HG03565 (cell line): ENCODE results near the gene BMP7.

ENCODE experiments used
- ATAC-seq: cut with Tn5 transposase; IDR thresholded peaks from one replicate; pipeline ENCODE4 v1.9.1; 2021; ENCODE audit warnings: mild to moderate bottlenecking, moderate library complexity; ENCODE audit not compliant: unreplicated experiment

Gene BMP7

DNA sequence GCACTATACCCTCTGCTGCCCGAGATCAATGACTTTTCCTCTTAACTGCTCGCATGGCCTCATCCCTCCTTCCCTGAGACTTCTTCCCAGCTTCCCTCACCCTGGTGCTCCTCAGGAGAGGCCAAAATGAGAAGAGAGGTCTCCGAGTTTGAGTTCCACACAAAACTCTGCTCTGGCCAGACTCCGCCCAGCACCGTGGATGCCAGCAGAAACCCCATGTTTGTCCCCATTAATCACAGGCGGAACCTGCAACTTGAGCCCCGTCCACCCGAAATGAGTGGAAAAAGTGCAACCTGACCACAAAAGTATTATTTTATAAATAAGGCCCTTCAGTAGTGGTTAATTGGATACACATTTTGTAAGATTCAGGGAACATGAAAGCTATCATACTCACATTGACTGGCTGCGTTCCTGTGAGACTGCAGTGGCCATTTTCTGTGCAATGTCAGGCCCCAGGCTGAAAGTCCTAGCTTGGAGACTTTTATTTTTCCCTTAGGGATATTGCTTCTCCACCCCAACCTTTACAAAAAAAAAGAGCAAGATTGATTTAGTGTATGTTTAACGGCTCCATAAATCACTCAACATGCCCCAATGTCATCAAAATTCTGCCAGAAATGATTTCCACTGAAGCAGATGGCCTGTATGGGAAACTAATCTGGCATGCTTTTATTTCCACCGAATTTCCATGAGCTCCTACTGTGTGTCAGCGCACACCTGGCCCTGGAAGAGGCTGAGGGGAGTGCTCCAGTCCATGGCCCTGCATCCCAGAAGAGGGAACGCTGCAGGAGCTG lies 134.6 kb downstream of the BMP7 start:
- ATAC-seq, result no peak

DNA sequence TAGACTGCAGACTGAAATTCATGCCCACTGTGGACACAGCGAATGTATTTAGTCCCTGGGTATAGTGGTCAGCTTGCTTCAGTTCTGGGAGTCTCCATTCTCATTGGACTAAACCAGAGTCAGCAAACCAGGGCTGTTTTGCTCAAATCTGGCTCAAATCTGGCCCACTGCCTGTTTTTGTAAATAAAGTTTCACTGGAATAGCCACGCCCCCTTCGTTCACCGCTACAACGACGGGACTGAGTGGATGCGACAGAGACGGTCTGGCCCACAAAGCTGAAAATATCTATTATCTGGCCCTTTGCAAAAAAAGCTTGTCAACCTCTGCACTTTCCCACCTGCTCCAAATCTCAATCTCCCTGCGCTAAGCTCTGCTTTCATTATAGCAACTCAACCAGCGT lies 135.4 kb downstream of the BMP7 start:
- ATAC-seq, result no peak

- no peak for ATAC-seq
Measured at GRCh38 chr20:57130160-57130772, 136.2 kb downstream of the BMP7 start.

DNA sequence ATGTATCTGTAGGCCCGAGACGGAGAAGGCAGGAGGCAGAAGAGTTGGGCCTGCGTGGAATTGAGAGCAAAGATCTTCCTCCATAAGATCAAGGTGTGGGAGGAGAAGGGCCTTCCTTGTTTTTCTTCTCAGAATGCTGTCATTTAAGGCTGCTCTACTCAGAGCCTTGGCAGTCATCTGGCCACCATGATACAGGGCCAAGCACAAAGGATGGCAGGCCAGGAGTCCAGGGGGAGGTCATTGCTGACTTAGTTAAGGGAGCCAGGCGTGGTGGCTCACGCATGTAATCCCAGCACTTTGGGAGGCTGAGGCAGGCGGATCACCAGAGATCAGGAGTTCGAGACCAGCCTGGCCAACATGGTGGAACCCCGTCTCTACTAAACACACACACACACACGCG lies 137.1 kb downstream of the BMP7 start:
- no peak for ATAC-seq

DNA sequence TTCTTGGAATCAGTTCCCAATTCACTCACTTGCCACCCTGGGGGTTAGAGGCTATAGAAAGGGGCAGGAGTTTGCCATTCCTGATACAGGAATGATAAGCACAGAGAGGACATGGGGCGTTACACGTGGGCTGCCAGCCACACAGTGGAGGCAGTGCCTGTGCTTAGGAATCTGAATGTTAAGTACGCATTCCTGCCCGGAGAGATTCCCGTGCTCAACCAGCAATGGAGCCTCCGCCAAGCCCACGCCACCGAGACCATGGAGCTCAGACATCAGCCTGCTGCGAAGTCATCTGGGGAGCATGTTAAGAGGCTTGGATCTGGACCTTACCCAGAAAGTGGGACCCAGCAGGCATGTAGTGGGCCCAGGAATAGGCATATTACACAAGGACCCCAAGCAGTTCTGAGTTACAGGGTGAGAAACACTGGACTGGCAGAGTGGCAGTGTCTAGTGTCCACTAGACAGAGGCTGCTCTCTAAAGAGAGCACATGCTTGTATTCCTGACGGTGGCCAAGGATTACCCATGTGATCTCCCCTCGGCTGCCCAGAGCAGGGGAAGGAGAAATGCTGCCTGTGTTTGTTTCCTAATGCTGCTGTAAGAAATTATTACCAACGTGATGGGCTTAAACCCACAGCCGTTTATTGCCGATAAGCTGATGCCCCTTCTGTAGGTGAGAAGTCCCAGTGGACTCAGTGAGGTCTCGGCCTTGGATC lies 138.2 kb downstream of the BMP7 start:
- ATAC-seq, result no peak

GRCh38 chr20:57126481-57127092 lies 139.9 kb downstream of the BMP7 start:
- ATAC-seq, result no peak

DNA sequence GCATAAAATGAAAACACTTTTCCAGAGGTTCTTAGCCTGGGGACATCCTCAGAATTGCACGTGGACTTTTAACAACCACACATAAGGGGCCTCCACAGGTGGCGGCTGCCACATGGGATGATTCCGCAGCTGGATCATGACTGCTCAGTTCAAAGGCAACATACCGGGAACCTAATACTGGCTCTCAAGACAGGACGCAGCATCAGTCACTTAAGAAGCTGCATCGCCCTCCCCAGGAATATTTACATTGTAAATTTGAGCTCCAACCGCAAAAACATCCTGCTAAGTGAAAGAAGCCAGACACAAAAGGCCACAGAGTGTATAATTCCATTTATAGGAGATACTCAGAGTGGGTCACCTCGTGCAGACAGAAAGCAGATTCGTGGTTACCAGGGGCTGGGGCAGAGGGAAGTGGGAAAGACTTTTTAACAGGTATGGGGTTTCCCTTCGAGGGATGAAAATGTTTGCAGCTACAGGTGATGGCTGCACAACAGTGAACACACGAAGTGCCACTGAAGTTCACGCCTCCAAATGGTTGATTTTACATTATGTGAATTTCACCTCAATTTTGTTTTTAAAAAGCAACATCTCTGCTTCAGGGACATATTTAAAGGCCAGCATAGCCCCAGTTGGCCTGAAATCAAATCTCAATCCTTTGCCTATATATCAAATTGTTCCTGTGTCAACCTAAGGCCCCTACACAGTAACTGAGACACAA lies 141.5 kb downstream of the BMP7 start:
- no peak for ATAC-seq

DNA sequence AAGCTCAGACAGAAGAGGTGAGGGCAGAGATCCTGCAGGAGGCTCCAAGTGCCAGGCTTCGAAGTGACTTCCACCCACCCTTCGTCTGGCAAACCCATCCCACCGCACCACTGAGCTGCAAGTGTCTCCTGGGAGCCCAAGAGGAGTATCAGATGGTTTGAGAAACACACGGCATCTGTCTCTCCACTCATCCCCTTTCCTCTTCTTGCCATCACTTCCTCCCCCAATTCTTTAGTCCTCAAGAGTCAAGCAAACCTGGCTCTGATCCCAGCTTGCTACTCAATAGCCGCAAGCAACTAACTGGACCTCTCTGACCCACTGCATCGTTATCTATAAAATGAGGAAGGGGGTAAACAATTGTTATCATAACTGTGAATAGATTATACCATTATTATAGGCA lies 142.1 kb downstream of the BMP7 start:
- no peak for ATAC-seq

GRCh38 chr20:57123504-57123903 lies 142.9 kb downstream of the BMP7 start:
- ATAC-seq, result no peak

DNA sequence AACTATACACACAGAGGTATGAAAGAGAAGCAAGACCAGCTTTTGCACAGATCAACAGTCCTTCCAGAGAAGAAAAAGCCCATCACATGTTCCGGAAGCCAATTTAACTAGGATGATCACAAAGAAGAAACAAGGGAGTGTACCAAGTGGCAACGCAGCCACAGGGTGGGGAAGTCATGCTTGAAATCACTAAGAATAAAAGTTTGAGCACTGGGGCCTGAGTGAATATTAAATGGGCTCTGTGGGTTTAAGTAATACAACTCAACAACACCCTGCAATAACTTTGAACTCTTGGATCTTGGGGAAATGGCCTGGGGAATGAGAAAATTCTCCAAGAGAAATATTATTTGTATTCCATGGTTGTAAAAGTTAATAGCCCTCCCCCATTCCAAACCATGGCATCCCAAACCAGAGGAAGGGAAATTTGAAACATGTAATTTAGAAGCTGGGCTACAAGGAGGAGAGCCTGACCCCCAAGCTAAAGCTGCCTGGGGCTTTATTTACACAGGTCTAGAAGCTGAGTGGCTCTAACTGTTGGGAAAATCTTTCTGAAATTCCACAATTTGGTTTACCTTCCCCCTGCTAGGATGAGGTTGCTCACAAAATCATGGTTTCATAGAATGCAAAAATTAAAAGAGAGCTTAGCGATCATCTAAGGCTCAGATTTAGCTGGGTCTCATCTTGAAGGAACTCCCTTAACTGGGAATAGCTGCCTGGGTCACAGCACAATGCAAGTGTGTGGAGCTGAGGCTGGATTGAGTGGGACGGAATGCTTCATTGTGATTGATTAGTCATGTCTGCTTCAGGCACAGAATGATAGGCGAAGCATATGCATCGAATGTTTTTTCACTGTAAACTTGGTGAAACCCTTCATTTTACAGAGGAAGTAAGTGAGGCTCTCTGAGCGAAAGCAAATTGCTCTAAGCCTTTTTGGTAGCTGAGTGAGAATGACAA lies 143.6 kb downstream of the BMP7 start:
- ATAC-seq, result no peak

DNA sequence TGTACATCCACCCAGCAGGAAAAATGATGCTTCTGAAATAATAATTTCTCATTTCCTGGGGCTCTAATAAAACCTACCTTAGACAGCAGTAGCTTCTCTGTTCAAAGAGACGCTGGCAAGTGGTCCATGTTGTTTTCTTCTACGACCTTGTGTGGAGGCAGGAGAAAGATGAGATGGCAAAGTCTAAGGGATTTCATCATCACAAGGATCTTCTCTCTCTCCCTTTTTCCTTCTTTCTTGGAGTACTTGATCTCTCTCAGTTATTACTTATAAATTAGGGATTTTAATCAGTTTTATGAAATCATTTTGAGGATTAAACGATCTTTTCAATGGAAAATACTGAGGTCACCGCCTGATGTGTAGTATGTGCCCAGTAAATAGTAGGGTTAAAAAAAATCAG lies 147.5 kb downstream of the BMP7 start:
- ATAC-seq, result no peak
